HG02943 (cell line): Measurements from ENCODE around the gene ADAMTS17.

Experiments used
- ATAC-seq: cut with Tn5 transposase; IDR thresholded peaks from one replicate; pipeline ENCODE4 v1.9.1; 2021; ENCODE audit warnings: mild to moderate bottlenecking, low read depth, moderate library complexity; ENCODE audit not compliant: unreplicated experiment

ADAMTS17 gene

GRCh38 chr15:100227781-100228180 is 114.0 kb downstream of the ADAMTS17 start:
- ATAC-seq: no peak

- no peak for ATAC-seq
These were observed 115.7 kb downstream of the ADAMTS17 start for GRCh38 chr15:100226107-100226506.

DNA sequence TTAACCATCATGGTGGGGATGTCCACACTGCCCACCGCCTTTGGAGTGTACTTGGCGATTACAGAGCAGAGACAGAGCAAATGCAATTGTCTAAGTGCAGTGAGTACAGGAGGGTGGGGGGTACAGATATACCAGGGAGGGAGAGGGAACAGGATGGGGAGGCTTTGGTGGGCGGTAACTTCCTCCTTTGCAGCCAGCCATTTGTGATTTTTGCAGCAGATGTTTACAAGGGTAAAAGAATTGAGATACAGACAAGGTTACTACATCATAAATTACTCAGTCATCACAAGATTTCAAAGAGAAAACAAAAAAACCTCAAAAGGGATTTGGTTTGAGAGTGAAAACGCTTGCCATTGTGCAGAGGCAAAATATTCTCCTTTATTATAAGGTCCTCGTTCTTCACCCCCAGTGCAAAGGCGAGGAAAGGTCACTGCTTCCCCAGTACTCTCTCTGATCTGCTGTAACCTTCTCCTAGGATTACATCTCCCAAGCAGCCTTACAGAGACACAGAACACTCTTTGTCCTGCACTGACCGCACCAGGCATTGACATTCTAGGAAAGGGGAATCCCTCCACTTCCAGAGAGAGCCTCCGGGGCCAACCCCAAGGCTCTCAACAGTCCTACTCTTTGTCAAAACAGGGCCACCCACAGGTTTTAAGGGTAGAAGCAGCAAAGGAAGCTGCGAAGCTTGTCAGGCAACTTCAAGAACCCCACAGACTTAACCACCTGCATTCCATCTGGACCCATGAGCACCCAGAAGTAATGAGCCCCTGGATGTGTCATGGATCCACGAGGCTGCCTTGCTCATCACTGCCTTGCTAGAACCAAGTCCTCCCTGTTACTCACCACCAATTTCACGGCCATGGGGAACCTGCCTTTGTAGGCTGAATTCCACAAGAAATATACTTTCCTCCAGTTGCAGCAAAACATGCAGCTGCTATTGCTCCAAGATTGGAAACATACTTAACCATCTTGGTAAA is 117.3 kb downstream of the ADAMTS17 start:
- ATAC-seq: no peak

GRCh38 chr15:100222349-100222715 is 119.4 kb downstream of the ADAMTS17 start:
- ATAC-seq: no peak

GRCh38 chr15:100221471-100222348 is 120.1 kb downstream of the ADAMTS17 start:
- ATAC-seq: no peak

DNA sequence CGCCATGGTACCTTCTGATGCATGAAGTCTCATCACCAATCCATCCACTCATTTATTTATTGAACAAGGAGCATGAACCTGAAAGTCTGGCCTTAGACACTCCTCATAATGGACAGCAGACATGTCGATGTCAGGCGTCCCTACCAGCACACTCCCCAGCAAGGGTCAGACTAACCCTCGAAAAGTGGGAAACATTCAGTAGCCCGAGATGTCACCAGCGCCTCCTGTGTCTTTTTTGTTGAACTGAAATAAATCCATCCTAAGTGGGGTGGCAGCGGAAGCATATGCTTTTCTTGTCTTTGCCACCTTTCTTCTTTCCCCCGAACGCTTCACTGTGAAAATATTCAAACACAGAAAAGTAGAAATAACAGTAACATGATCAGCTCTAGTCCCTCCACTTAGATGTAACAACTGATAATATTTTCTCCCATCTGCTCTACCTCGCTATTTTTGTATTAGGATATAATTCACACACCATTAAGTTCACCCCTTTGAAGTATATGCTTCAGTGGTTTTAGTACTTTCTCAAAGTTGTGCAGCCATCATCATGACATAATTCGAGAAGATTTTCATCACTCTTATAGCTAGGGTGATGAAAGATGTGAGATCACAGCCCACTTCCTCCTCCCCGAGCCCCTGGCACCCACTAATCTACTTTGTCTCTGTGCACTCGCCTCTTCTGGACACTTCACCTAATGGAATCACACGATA is 121.6 kb downstream of the ADAMTS17 start:
- no peak for ATAC-seq

- no peak for ATAC-seq
These were observed 123.3 kb downstream of the ADAMTS17 start for GRCh38 chr15:100218434-100218833.

DNA sequence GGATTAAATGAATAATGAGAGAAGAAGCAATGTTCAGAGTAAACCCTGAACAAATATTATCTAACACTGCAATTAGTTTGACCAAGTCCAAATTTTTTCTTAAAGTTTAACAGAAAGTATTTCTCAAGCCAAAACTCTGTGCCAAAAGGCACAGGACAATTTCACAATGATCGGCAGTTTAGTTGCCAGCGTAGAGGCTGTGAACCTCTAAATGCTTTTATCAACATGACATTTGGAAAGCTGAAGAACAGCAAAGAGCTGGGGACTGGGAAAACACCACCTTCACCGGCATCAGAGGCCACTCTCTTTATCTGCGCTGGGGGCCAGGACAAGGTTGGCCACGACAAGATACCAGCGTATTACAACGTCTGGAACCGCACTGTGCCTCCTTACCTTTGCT is 125.6 kb downstream of the ADAMTS17 start:
- ATAC-seq: no peak

DNA sequence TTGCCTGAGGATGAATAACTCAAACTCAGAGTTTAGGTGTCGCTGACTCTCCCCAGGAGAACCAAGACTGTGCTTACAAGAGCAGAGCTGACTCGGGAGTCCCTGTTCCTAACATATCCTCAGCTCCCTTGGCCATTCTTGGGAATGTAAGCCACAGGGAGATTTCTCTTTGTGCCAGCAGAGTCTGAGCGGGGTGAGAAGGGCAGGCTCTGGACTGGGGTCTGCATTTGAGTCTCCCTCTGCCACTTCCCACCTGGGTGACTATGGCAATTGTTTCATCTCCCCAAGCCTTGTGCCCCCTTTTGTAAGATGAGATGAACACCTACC is 126.0 kb downstream of the ADAMTS17 start:
- no peak for ATAC-seq

- ATAC-seq: no peak
These were observed 126.5 kb downstream of the ADAMTS17 start for GRCh38 chr15:100215031-100215842.

- ATAC-seq: no peak
These were observed 129.6 kb downstream of the ADAMTS17 start for GRCh38 chr15:100211855-100212850.

- ATAC-seq: no peak
These were observed 131.4 kb downstream of the ADAMTS17 start for GRCh38 chr15:100210338-100210737.

GRCh38 chr15:100208921-100209603 is 132.7 kb downstream of the ADAMTS17 start:
- no peak for ATAC-seq

DNA sequence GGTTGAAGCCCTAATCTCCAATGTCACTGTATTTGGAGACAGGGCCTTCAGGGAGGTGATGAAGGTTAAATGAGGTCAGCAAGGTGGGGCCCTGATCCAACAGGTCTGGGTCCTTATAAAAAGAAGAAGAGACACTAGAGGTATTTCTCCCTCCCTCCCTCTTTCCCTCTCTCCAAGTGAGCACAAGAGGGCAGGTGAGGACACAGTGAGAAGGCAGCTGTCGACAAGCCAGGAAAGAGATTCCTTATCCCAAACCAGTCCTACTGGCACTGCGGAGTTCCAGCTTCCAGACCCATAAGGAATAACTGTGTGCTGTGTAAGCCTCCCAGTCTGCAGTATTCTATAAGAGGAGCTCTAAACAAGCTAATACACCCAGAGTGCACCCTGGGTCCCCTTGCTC is 134.7 kb downstream of the ADAMTS17 start:
- ATAC-seq: no peak

GRCh38 chr15:100206643-100207042 is 135.1 kb downstream of the ADAMTS17 start:
- no peak for ATAC-seq

DNA sequence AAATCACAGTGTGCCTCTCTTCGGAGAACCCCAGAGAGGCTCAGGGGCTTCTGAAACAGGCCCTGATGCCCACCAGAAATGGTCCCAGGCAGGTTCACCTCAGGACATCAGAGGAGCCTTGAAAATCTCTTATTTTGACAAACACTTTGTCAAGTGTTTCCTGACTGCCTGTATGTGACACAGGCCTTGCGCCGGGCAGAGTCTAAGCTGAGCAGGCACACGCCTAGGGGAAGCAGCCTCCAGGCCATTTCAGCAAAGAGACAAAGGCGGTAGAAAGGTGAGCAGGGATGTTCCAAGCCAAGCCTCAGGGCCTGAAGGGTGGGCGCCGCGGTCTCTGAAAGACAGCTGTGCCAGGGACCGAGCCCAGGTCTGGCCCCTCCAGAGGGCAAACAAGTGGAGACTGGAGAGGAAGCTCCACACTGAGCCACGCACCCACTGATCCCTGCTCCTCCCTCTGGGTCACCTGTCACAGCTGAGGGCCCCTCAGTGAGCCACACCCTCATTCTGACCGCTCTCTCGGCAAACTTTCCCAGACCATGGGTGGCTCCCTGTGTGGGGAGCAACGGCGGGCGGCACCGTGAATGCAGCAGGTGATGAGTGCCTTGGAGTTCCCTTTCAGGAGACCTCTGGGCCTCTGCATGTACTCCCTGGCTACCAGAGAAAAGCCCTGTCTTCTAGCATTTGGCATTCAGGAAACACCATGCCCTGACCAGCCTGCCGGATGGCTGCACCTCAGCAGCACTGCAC is 136.1 kb downstream of the ADAMTS17 start:
- no peak for ATAC-seq

DNA sequence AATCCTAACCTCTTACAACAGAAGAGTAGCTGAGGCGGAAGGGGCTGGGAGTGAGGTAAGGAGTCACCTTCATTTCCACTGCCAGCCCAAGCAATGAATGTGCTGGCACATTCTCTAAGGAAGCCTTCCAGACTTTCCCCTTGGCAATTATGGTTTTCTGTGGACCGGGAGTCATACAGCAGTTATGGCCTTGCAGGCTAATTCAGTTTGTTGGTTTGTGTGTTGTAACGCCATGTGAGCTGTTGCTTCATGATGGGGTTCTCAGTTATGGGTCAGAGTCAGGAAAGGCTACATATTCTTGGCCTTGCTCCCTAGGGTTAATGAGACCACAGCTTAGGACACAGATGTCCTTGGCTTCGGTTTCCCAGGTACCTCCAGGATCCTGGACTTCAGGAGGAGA is 137.0 kb downstream of the ADAMTS17 start:
- no peak for ATAC-seq

DNA sequence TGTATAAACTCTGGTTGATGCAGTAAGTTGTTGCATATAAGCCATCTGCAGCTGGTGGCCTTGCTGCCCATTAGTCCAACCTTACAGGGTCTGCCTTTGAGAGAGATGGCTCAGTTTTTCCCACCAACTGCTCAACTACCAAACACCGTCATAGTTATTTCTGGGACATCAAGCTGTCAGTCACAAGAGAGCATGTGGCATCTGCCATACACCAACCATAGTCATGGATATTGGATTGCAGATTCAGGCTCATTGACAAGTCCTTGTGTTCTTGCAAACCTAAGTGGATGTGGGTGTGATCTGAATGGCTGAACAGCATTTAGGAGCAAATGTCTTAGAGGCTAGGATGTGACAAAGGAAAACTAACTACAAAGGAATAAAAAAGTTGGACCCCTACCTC is 137.6 kb downstream of the ADAMTS17 start:
- no peak for ATAC-seq
